Astrocyte of the cerebellum (primary cell): ENCODE measurements around the gene SERTM2.

Source experiments
- DNase-seq: peaks from one replicate; pipeline ENCODE4 v3.0.0-alpha.2; 2011; ENCODE audit warnings: low read depth
- H3K4me3 ChIP-seq: 2 replicates; pipeline ENCODE4 v1.5.1; 2011; ENCODE audit warnings: mild to moderate bottlenecking, low read depth, low read length, moderate library complexity
- CTCF ChIP-seq: IDR thresholded peaks from 2 replicates; pipeline ENCODE4 v1.5.1; 2012; ENCODE audit warnings: low read length, low read depth, moderate library complexity, mild to moderate bottlenecking; ENCODE audit errors: missing control alignments
- in situ Hi-C: cut with HindIII; loops from 2 replicates; pipeline ENCODE4 v1.10.0; 2017; ENCODE audit warnings: low sequenced_read_pairs

The SERTM2 gene

DNA sequence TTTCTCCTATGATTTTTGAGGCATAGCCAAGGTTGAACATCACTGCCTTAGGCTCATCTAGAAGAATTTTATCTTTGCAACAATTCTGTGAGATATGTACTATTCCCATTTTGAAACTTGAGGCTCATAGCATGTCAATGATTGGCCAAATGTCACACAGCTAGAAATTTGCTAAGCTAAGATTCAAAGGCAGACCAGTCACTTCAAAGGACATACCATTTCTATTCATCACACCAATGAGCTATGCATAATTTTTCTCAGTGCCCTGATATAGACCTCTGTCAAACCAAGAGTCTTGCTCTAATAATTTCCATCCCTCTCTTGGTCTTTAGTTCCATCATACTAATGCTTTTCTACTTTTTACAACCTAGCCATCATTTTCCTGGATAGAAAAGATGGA is 27.6 kb upstream of the SERTM2 start:
- in situ Hi-C loops = no loop called here

GRCh38 chrX:111490688-111491087 is 20.8 kb upstream of the SERTM2 start:
- H3K4me3 ChIP-seq = no peak overlapping the region
- DNase-seq = no peak
- in situ Hi-C loops = no loop called here
- TF ChIP-seq CTCF = no peak

More for the DNA sequence above, 27.6 kb upstream of the SERTM2 start:
- H3K4me3 ChIP-seq = no peak overlapping the region
- DNase-seq = no peak
- no peak for TF ChIP-seq CTCF

GRCh38 chrX:111492085-111492484 is 19.4 kb upstream of the SERTM2 start:
- no peak overlapping the region for H3K4me3 ChIP-seq
- no peak for DNase-seq
- TF ChIP-seq CTCF = no peak
- in situ Hi-C loops = no loop called here

- TF ChIP-seq CTCF = no peak
- no peak overlapping the region for H3K4me3 ChIP-seq
- in situ Hi-C loops = no loop called here
- DNase-seq = no peak
These were observed 12.8 kb upstream of the SERTM2 start for GRCh38 chrX:111498538-111499103.

DNA sequence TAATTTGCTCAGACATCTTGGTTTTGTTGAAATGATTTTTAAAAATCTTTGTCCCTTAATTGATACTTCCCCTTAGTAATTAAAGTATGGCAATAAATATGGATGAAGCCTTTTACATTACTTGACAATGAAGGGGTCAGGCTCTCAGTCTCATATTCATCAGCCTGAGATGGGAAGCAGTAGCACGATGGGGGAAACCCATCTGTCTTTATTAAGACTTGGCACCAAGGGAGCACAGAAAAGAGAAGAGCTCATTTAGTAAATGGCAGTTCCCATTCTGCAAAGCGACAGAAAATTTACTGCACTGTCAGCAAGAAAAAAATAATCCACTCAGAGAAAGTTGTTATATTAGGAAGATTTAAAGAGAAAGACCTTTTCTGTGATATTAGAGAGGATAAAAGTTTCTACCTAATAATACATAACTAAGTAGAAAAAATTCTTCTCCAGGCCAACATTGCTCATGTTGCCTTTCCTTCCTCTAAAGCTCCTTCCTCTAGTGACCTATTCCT is 7.9 kb upstream of the SERTM2 start:
- no peak for DNase-seq
- in situ Hi-C loops = no loop called here
- no peak for TF ChIP-seq CTCF

DNA sequence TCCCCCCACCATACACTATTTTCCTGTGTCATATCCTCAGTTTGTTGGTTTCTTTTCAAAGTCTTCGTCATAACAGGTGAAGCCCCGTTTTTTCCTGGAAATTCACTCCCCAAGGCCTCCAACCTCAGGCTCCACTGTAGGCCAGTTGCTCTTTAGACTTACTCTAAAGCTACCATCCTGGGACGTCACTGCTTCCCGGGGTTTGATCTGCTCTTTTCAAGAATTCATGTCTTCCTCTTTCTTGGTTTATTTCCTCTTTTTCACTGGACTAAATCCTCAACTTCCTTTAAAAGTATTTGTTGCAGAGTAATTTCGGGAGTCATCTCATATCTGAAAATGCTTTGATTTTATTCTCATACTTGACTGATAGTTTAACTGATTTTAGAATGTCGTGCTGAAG is 6.5 kb upstream of the SERTM2 start:
- H3K4me3 ChIP-seq = no peak overlapping the region
- no peak for TF ChIP-seq CTCF
- DNase-seq = no peak
- in situ Hi-C loops = no loop called here

More for the DNA sequence above, 7.9 kb upstream of the SERTM2 start:
- no peak overlapping the region for H3K4me3 ChIP-seq
